Measurements from ENCODE around the gene LDB2.

- no peak for TF ChIP-seq FOXM1 (IDR thresholded peaks at IDR 0.05; ENCODE audit: borderline replicate concordance)
- TF ChIP-seq FOXK2 (IDR thresholded peaks at IDR 0.05), result no peak
- TF ChIP-seq ELF4 (IDR thresholded peaks at IDR 0.05), result no peak
- no peak for TF ChIP-seq SP1 (IDR thresholded peaks at IDR 0.05)
- TF ChIP-seq FOXA1 (IDR thresholded peaks at IDR 0.05), result no peak
- TF ChIP-seq BHLHE40 (IDR thresholded peaks at IDR 0.05; ENCODE audit: borderline replicate concordance), result no peak
- TF ChIP-seq, protein P1, sequence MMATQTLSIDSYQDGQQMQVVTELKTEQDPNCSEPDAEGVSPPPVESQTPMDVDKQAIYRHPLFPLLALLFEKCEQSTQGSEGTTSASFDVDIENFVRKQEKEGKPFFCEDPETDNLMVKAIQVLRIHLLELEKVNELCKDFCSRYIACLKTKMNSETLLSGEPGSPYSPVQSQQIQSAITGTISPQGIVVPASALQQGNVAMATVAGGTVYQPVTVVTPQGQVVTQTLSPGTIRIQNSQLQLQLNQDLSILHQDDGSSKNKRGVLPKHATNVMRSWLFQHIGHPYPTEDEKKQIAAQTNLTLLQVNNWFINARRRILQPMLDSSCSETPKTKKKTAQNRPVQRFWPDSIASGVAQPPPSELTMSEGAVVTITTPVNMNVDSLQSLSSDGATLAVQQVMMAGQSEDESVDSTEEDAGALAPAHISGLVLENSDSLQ (IDR thresholded peaks at IDR 0.05), result no peak
- no peak for TF ChIP-seq TARDBP (IDR thresholded peaks at IDR 0.05)
- no peak for TF ChIP-seq L3MBTL2 (conservative IDR thresholded peaks at IDR 0.05)
- TF ChIP-seq ZNF384 (IDR thresholded peaks at IDR 0.05), result no peak
- TF ChIP-seq ARNT (IDR thresholded peaks at IDR 0.05), result no peak
- no peak for TF ChIP-seq SUZ12 (IDR thresholded peaks at IDR 0.05)
- TF ChIP-seq CTBP1 (IDR thresholded peaks at IDR 0.05; ENCODE audit: borderline replicate concordance), result no peak
- TF ChIP-seq HDGF (IDR thresholded peaks at IDR 0.05; ENCODE audit: borderline replicate concordance), result no peak
Observed at GRCh38 chr4:16788868-16789267, 109.6 kb downstream of the LDB2 start.
